GM19035 (cell line): ENCODE measurements around the gene CYP2C9.

Experiments used
- ATAC-seq: cut with Tn5 transposase; IDR thresholded peaks from one replicate; pipeline ENCODE4 v1.9.1; 2021; ENCODE audit not compliant: unreplicated experiment

CYP2C9 gene

GRCh38 chr10:95035332-95036295 is 97.2 kb downstream of the CYP2C9 start:
- ATAC-seq: no peak

DNA sequence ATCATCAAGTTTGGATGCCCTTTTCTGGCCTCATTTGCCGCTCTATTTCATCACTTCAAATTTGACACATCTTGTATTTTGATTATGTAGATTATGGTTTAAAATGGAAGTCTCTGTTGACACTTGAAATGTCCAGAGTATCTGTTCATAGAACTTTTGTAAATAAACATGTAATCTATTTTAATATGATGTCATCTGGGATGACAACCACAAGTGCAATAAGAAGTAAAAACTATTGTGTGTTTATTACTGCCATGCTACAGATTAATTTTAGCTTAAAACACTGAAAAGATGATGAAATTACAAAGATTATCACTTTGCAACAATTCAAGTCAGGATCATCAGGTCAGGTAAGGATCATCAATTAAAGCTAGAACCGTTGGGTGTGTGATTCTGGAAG is 100.8 kb downstream of the CYP2C9 start:
- no peak for ATAC-seq
